GM12878 (cell line): Measurements from ENCODE around the gene CDK13.

Source experiments
- BACH1 ChIP-seq: fragments of 450-650 bp; IDR thresholded peaks from 2 replicates; pipeline ENCODE4 v1.6.1; 2017; ENCODE audit warnings: mild to moderate bottlenecking, borderline replicate concordance
- CBX3 ChIP-seq: fragments of 200-600 bp; sonication (generic); IDR thresholded peaks from 2 replicates; pipeline ENCODE4 v1.6.1; 2016; ENCODE audit warnings: low read depth, borderline replicate concordance
- CHD1 ChIP-seq: IDR thresholded peaks from 2 replicates; pipeline ENCODE4 v1.6.1; 2012; ENCODE audit warnings: low read depth, low read length, improper control_type of control experiment
- EGR1 ChIP-seq, 2 experiments: IDR thresholded peaks; 1 replicate in 1 of 2; 2 replicates in 1 of 2; pipeline ENCODE4 v1.6.1; 2011 to 2012; ENCODE audit warnings: low read depth in 2 of 2, low read length in 2 of 2, borderline replicate concordance in 1 of 2, mild to moderate bottlenecking in 1 of 2, moderate library complexity in 1 of 2
- EZH2 ChIP-seq: IDR thresholded peaks from 2 replicates; pipeline ENCODE4 v1.6.1; 2012; ENCODE audit warnings: low read depth, mild to moderate bottlenecking, control low read depth, inconsistent platforms, low read length, borderline replicate concordance; ENCODE audit not compliant: control insufficient read depth
- HCFC1 ChIP-seq: fragments of 150-350 bp; IDR thresholded peaks from 2 replicates; pipeline ENCODE4 v1.6.1; 2014; ENCODE audit warnings: low read length
- POLR2A ChIP-seq: IDR thresholded peaks from 2 replicates; pipeline ENCODE4 v1.6.1; 2011; ENCODE audit warnings: low read depth, mild to moderate bottlenecking, low read length
- POLR2AphosphoS5 ChIP-seq: IDR thresholded peaks from 2 replicates; pipeline ENCODE4 v1.6.1; 2011; ENCODE audit warnings: mild to moderate bottlenecking, low read length, inconsistent platforms
- TF ChIP-seq, protein P1 (sequence below): IDR thresholded peaks from 2 replicates; pipeline ENCODE4 v1.6.1; 2011; ENCODE audit warnings: borderline replicate concordance, low read depth, mild to moderate bottlenecking, moderate library complexity, mixed read lengths, low read length; ENCODE audit not compliant: insufficient read depth; ENCODE audit errors: extremely low read length
- TF ChIP-seq, protein P2 (sequence below), 3 experiments: IDR thresholded peaks in 2 of 3; conservative IDR thresholded peaks in 1 of 3; 2 replicates each; pipeline ENCODE4 v1.5.1; 2011; ENCODE audit warnings: low read depth in 3 of 3, low read length in 3 of 3, mild to moderate bottlenecking in 3 of 3, control low read depth in 2 of 3, moderate library complexity in 2 of 3, inconsistent platforms in 1 of 3, mixed read lengths in 1 of 3; ENCODE audit not compliant: control insufficient read depth in 2 of 3, insufficient read depth in 1 of 3; ENCODE audit errors: extremely low read depth in 1 of 3

DNA sequence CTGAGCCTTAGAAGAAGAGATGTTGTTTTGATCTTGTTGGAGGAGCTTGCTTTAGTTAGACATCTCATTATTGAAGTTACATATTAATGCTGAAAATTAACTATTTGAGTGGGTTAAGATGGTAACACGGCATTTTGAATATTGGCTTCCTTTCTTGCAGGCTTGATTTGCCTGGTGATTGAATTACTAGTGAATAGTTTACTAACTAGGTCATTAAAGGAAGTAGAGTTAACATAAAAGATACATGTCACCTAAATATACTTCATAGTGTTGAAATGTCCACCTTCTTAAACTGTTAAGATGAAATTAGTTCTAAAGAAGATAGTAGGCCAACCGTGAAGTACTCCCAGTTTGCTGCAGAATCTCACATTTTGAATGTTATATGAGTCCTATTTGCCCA lies 165.9 kb downstream of the CDK13 start:
- TF ChIP-seq EZH2 (no peak), HCFC1 (no peak), POLR2AphosphoS5 (no peak), CHD1 (no peak), BACH1 (no peak), POLR2A (no peak), EGR1 (IDR thresholded peaks at IDR 0.05; ENCODE audit: borderline replicate concordance in 1 of 2, low read depth in 2 of 2, low read length in 2 of 2) (no peak), CBX3 (no peak)
- TF ChIP-seq, protein P1, sequence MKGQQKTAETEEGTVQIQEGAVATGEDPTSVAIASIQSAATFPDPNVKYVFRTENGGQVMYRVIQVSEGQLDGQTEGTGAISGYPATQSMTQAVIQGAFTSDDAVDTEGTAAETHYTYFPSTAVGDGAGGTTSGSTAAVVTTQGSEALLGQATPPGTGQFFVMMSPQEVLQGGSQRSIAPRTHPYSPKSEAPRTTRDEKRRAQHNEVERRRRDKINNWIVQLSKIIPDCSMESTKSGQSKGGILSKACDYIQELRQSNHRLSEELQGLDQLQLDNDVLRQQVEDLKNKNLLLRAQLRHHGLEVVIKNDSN: no peak
- TF ChIP-seq, protein P2, sequence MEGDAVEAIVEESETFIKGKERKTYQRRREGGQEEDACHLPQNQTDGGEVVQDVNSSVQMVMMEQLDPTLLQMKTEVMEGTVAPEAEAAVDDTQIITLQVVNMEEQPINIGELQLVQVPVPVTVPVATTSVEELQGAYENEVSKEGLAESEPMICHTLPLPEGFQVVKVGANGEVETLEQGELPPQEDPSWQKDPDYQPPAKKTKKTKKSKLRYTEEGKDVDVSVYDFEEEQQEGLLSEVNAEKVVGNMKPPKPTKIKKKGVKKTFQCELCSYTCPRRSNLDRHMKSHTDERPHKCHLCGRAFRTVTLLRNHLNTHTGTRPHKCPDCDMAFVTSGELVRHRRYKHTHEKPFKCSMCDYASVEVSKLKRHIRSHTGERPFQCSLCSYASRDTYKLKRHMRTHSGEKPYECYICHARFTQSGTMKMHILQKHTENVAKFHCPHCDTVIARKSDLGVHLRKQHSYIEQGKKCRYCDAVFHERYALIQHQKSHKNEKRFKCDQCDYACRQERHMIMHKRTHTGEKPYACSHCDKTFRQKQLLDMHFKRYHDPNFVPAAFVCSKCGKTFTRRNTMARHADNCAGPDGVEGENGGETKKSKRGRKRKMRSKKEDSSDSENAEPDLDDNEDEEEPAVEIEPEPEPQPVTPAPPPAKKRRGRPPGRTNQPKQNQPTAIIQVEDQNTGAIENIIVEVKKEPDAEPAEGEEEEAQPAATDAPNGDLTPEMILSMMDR (IDR thresholded peaks at IDR 0.05 in 2 of 3, conservative IDR thresholded peaks at IDR 0.05 in 1 of 3; ENCODE audit: control insufficient read depth in 2 of 3, extremely low read depth in 1 of 3, insufficient read depth in 1 of 3, low read depth in 3 of 3, low read length in 3 of 3): no peak
